ENCODE data around the gene CNR2.

DNA sequence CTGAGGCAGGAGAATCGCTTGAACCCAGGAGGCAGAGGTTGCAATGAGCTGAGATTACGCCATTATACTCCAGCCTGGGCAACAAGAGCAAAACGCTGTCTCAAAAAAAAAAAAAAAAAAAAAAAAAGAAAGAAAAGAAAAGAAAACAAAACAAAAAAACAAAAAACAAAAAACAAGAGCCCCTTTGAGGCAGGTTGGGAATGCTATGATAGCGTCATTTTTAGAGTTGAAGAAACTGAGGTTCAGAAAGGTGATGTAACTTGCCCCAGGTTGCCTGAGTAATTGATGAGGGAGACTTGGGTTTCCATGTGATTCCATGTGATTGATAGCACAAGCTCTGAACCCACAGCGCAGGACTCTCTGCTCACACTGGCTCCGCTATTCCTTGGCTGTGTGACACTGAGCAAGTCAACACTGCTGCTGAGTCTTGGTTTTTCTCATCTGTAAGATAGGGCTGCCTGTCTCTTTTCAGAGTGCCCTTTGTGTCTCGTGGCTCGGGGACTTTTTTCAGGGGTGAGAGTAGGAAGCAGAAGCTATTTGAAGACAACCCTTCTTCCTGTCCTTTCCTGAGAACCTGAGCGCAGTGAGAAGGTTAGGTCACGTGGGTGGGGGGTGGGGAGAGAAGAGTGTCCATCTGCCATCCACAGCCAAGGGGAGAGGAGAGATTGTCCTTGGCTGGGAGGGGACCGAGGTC is 2.5 kb downstream of the CNR2 start:
- no peak for TF ChIP-seq SP1 (IDR thresholded peaks at IDR 0.05)
- no peak for TF ChIP-seq BHLHE40 (IDR thresholded peaks at IDR 0.05; ENCODE audit: borderline replicate concordance)

Data from HEK293T (cell line).